Right lobe of liver (tissue), 4 donors: ENCODE data around the gene BTG1.

Experiments used
- POLR2A ChIP-seq: fragments of 450-650 bp; IDR thresholded peaks from one replicate; pipeline ENCODE4 v1.6.1; 2017; ENCODE audit warnings: antibody characterized with exemption, mild to moderate bottlenecking
- TF ChIP-seq, protein P1 (sequence below), 4 donors: fragments of 200-600 bp in 3 of 4; fragments of 450-650 bp in 1 of 4; IDR thresholded peaks; one replicate each; pipeline versions ENCODE4 v1.5.1 to v1.8.0; 2016 to 2022; ENCODE audit warnings: antibody characterized with exemption in 4 of 4, mild to moderate bottlenecking in 2 of 4
- donor health status: DM: no; HTN: no; CAD: no.
- donor health status: DM: no; HTN: no; CAD: no.
- donor health status: DM: no; HTN: yes; CAD: no.

GRCh38 chr12:92170050-92170449 lies 24.4 kb upstream of the BTG1 start:
- TF ChIP-seq, protein P1, sequence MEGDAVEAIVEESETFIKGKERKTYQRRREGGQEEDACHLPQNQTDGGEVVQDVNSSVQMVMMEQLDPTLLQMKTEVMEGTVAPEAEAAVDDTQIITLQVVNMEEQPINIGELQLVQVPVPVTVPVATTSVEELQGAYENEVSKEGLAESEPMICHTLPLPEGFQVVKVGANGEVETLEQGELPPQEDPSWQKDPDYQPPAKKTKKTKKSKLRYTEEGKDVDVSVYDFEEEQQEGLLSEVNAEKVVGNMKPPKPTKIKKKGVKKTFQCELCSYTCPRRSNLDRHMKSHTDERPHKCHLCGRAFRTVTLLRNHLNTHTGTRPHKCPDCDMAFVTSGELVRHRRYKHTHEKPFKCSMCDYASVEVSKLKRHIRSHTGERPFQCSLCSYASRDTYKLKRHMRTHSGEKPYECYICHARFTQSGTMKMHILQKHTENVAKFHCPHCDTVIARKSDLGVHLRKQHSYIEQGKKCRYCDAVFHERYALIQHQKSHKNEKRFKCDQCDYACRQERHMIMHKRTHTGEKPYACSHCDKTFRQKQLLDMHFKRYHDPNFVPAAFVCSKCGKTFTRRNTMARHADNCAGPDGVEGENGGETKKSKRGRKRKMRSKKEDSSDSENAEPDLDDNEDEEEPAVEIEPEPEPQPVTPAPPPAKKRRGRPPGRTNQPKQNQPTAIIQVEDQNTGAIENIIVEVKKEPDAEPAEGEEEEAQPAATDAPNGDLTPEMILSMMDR (IDR thresholded peaks at IDR 0.05) = no peak
- TF ChIP-seq POLR2A = no peak
